ENCODE data around the gene WFDC11. TPM values are rescaled to one million over a fixed set of nuclear protein-coding genes. Genes with fewer than 3 reads are reported as not detected.

WFDC11 gene
- total and polyA plus RNA-seq, 2 of the 4 experiments (the other 2 are of a cell fraction) = not detected

DNA sequence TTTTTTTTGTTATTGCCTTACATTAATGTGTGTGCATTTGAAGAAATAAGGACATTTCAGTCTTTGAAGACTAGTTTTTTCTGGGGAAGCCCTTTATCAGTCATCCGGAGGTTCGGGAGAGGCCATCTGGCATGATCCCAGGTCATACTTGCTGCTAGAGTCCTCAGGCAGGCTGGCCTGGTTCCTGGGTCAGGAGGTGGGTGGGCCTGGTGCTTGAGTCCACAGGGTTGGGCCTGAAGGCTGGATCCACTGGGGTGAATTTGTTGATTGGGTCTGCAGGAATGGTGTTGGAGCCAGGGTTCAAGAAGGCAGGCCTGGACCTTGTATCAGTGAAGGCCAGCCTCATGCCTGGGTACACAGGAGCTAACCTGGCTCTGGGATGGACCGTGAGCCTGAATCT is 23.2 kb downstream of the WFDC11 start:
- Histone ChIP-seq H2BK5ac (ENCODE audit: low read depth, low read length, poor library complexity, severe bottlenecking) (no peak overlapping the region), H3K27ac (ENCODE audit: insufficient read depth, low read length) (no peak overlapping the region), H3K4me2 (ENCODE audit: low read depth, low read length) (no peak overlapping the region), H3K9ac (ENCODE audit: low read depth, low read length) (no peak overlapping the region), H2BK120ac (ENCODE audit: low read depth, low read length) (no peak overlapping the region), H3K27me3 (ENCODE audit: control insufficient read depth, insufficient read depth, low read length) (no peaks in the 10 kb centered on the region), H4K5ac (ENCODE audit: low read depth, low read length) (no peak overlapping the region), H4K20me1 (ENCODE audit: insufficient read depth, low read length) (no peaks in the 10 kb centered on the region), H2AK5ac (ENCODE audit: low read depth, low read length) (no peak overlapping the region), H3K4me3 (ENCODE audit: insufficient read depth, low read depth, low read length) (no peak overlapping the region), H4K91ac (ENCODE audit: insufficient read depth, low read depth, low read length) (no peak overlapping the region), H3K9me3 (ENCODE audit: control insufficient read depth, insufficient read depth, low read length) (no peaks in the 10 kb centered on the region), H2BK20ac (ENCODE audit: low read depth, low read length) (no peak overlapping the region), H2AK9ac (replicated peaks; ENCODE audit: low read depth, low read length, poor library complexity) (no peak overlapping the region), H3K36me3 (ENCODE audit: control insufficient read depth, insufficient read depth, low read length) (no peaks in the 10 kb centered on the region), H4K8ac (ENCODE audit: low read depth in 2 of 2, low read length in 2 of 2) (no peak overlapping the region), H3K18ac (ENCODE audit: low read depth, low read length) (no peak overlapping the region), H3K9me1 (ENCODE audit: insufficient read depth, low read length) (no peaks in the 10 kb centered on the region), H2AFZ (replicated peaks; ENCODE audit: low read length, poor library complexity) (no peak overlapping the region), H3K79me1 (ENCODE audit: low read depth in 1 of 2, low read length in 2 of 2) (no peaks in the 10 kb centered on the region), H3K56ac (ENCODE audit: extremely low read depth, insufficient read depth, low read length) (no peak overlapping the region), H3K14ac (replicated peaks; ENCODE audit: low read depth, low read length) (no peak overlapping the region), H2BK15ac (ENCODE audit: low read depth, low read length) (no peak overlapping the region), H3K4me1 (ENCODE audit: control insufficient read depth, insufficient read depth, low read length) (no peaks in the 10 kb centered on the region), H3K23ac (ENCODE audit: low read depth, low read length) (no peak overlapping the region), H3K4ac (ENCODE audit: low read depth, low read length) (no peak overlapping the region)
- WGBS, 2 experiments (ENCODE audit: extremely low coverage in 2 of 2, insufficient read length in 1 of 2) = 73% methylated on average over 2 of the region's 3 CpGs; no CpG with 5 or more reads in 1 of the 2 experiments
- no peak for DNase-seq
- ChIA-PET POLR2A (ENCODE audit: unreplicated experiment) (no interaction called here), CTCF (no interaction called here)
- no peak for ATAC-seq (ENCODE audit: low read depth)
- TF ChIP-seq, protein P1, sequence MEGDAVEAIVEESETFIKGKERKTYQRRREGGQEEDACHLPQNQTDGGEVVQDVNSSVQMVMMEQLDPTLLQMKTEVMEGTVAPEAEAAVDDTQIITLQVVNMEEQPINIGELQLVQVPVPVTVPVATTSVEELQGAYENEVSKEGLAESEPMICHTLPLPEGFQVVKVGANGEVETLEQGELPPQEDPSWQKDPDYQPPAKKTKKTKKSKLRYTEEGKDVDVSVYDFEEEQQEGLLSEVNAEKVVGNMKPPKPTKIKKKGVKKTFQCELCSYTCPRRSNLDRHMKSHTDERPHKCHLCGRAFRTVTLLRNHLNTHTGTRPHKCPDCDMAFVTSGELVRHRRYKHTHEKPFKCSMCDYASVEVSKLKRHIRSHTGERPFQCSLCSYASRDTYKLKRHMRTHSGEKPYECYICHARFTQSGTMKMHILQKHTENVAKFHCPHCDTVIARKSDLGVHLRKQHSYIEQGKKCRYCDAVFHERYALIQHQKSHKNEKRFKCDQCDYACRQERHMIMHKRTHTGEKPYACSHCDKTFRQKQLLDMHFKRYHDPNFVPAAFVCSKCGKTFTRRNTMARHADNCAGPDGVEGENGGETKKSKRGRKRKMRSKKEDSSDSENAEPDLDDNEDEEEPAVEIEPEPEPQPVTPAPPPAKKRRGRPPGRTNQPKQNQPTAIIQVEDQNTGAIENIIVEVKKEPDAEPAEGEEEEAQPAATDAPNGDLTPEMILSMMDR (conservative IDR thresholded peaks at IDR 0.05; ENCODE audit: low read depth, low read length) = no peak
- TF ChIP-seq MAFK (IDR thresholded peaks at IDR 0.05; ENCODE audit: low read depth, low read length) = no peak
- TF ChIP-seq, protein P2, sequence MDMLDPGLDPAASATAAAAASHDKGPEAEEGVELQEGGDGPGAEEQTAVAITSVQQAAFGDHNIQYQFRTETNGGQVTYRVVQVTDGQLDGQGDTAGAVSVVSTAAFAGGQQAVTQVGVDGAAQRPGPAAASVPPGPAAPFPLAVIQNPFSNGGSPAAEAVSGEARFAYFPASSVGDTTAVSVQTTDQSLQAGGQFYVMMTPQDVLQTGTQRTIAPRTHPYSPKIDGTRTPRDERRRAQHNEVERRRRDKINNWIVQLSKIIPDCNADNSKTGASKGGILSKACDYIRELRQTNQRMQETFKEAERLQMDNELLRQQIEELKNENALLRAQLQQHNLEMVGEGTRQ (IDR thresholded peaks at IDR 0.05; ENCODE audit: low read depth, low read length) = no peak
- TF ChIP-seq SMC3 (IDR thresholded peaks at IDR 0.05; ENCODE audit: low read depth, low read length) = no peak
- no peak for TF ChIP-seq NFE2L2 (IDR thresholded peaks at IDR 0.05; ENCODE audit: low read depth, low read length)
- TF ChIP-seq, protein P3, sequence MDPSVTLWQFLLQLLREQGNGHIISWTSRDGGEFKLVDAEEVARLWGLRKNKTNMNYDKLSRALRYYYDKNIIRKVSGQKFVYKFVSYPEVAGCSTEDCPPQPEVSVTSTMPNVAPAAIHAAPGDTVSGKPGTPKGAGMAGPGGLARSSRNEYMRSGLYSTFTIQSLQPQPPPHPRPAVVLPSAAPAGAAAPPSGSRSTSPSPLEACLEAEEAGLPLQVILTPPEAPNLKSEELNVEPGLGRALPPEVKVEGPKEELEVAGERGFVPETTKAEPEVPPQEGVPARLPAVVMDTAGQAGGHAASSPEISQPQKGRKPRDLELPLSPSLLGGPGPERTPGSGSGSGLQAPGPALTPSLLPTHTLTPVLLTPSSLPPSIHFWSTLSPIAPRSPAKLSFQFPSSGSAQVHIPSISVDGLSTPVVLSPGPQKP (IDR thresholded peaks at IDR 0.05; ENCODE audit: borderline replicate concordance, low read depth, low read length) = no peak
- no peak for TF ChIP-seq RAD21 (IDR thresholded peaks at IDR 0.05; ENCODE audit: low read length)
- no peak for TF ChIP-seq MAZ (IDR thresholded peaks at IDR 0.05; ENCODE audit: borderline replicate concordance, low read depth, low read length)
- no peak for TF ChIP-seq RFX5 (IDR thresholded peaks at IDR 0.05; ENCODE audit: low read depth, low read length)
- TF ChIP-seq MXI1 (IDR thresholded peaks at IDR 0.05; ENCODE audit: borderline replicate concordance, low read depth, low read length) = no peak
- no peak for TF ChIP-seq POLR2A (IDR thresholded peaks at IDR 0.05; ENCODE audit: low read depth, low read length)
- no peak for TF ChIP-seq CEBPB (IDR thresholded peaks at IDR 0.05; ENCODE audit: low read depth, low read length)
- dilution Hi-C loops (cut with HindIII; ENCODE audit: low sequenced_read_pairs, unreplicated experiment) = no loop called here
- intact Hi-C loops (cut with micrococcal nuclease) = no loop called here
- in situ Hi-C loops (cut with MboI; ENCODE audit: low sequenced_read_pairs) = no loop called here
- no TSS peak for BruUV-seq (replicated peaks)
